HCT116 (cell line): Measurements from ENCODE around the gene AGPS. TPM values are rescaled to one million over a fixed set of nuclear protein-coding genes. Genes with fewer than 3 reads are reported as not detected.

Experiments
- total RNA-seq: library from RNA; stranded (reverse); gene quantifications from one replicate; pipeline ENCODE4 v1.2.1, GENCODE V29; 2021; ENCODE audit not compliant: unreplicated experiment

The AGPS gene
- total RNA-seq, 1 experiment from 2014 or later, result 66.6 TPM

Other genes starting within 250 kb of the AGPS start
- 328 TPM for gene HNRNPA3, start 180.0 kb upstream of the AGPS start, total RNA-seq
- 106 TPM for gene NFE2L2, start 128.0 kb upstream of the AGPS start, total RNA-seq